KMS-11 (cell line): ENCODE results near the gene RAB40AL.

Experiments
- H2AFZ ChIP-seq: fragments of 200-600 bp; sonication (generic); 2 replicates; pipeline ENCODE4 v1.6.1; 2016; ENCODE audit warnings: antibody characterized with exemption, mixed run types, low read depth
- H3K27ac ChIP-seq: fragments of 200-600 bp; sonication (generic); 2 replicates; pipeline ENCODE4 v1.6.1; 2016; ENCODE audit warnings: mild to moderate bottlenecking, mixed run types
- H3K27me3 ChIP-seq: fragments of 200-600 bp; sonication (generic); 2 replicates; pipeline ENCODE4 v1.6.1; 2017; ENCODE audit warnings: mild to moderate bottlenecking, low read depth, mixed run types, moderate library complexity; ENCODE audit not compliant: insufficient read depth
- H3K36me3 ChIP-seq: fragments of 200-600 bp; sonication (generic); 2 replicates; pipeline ENCODE4 v1.6.1; 2017; ENCODE audit warnings: mild to moderate bottlenecking, mixed run types; ENCODE audit not compliant: insufficient read depth
- H3K4me1 ChIP-seq: fragments of 200-600 bp; sonication (generic); 2 replicates; pipeline ENCODE4 v1.6.1; 2016; ENCODE audit warnings: mild to moderate bottlenecking, low read depth, mixed run types; ENCODE audit not compliant: poor library complexity, severe bottlenecking
- H3K4me2 ChIP-seq: fragments of 200-600 bp; sonication (generic); 2 replicates; pipeline ENCODE4 v1.7.0; 2016; ENCODE audit warnings: mild to moderate bottlenecking, mixed run types
- H3K4me3 ChIP-seq: fragments of 200-600 bp; sonication (generic); IDR thresholded peaks from 2 replicates; pipeline ENCODE4 v1.6.1; 2017; ENCODE audit warnings: low read depth, low read length, mixed read lengths; ENCODE audit not compliant: insufficient read depth
- H3K79me2 ChIP-seq: fragments of 200-600 bp; sonication (generic); 2 replicates; pipeline ENCODE4 v1.6.1; 2016; ENCODE audit warnings: low read depth, mixed run types; ENCODE audit not compliant: insufficient read depth
- H3K9ac ChIP-seq: fragments of 200-600 bp; sonication (generic); 2 replicates; pipeline ENCODE4 v1.6.1; 2016; ENCODE audit warnings: mild to moderate bottlenecking, mixed run types
- H4K20me1 ChIP-seq: fragments of 200-600 bp; sonication (generic); 2 replicates; pipeline ENCODE4 v1.6.1; 2016; ENCODE audit warnings: mild to moderate bottlenecking, mixed run types; ENCODE audit not compliant: insufficient read depth
- TF ChIP-seq, protein P1 (sequence below): fragments of 200-600 bp; sonication (generic); conservative IDR thresholded peaks from 2 replicates; pipeline ENCODE4 v1.6.1; 2017; ENCODE audit warnings: low read depth, mild to moderate bottlenecking, antibody characterized with exemption, low read length, moderate library complexity, mixed read lengths

Gene RAB40AL

GRCh38 chrX:102957751-102958150 lies 20.7 kb downstream of the RAB40AL start:
- Histone ChIP-seq H4K20me1 (no peaks in the 10 kb centered on the region), H3K4me2 (no peak overlapping the region), H3K9ac (no peak overlapping the region), H3K27ac (no peak overlapping the region), H3K4me3 (no peak overlapping the region), H3K36me3 (no peaks in the 10 kb centered on the region), H3K4me1 (no peaks in the 10 kb centered on the region), H3K27me3 (no peaks in the 10 kb centered on the region), H2AFZ (no peak overlapping the region), H3K79me2 (no peaks in the 10 kb centered on the region)
- TF ChIP-seq, protein P1, sequence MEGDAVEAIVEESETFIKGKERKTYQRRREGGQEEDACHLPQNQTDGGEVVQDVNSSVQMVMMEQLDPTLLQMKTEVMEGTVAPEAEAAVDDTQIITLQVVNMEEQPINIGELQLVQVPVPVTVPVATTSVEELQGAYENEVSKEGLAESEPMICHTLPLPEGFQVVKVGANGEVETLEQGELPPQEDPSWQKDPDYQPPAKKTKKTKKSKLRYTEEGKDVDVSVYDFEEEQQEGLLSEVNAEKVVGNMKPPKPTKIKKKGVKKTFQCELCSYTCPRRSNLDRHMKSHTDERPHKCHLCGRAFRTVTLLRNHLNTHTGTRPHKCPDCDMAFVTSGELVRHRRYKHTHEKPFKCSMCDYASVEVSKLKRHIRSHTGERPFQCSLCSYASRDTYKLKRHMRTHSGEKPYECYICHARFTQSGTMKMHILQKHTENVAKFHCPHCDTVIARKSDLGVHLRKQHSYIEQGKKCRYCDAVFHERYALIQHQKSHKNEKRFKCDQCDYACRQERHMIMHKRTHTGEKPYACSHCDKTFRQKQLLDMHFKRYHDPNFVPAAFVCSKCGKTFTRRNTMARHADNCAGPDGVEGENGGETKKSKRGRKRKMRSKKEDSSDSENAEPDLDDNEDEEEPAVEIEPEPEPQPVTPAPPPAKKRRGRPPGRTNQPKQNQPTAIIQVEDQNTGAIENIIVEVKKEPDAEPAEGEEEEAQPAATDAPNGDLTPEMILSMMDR = no peak

GRCh38 chrX:102958794-102959193 lies 21.7 kb downstream of the RAB40AL start:
- Histone ChIP-seq H3K9ac (no peak overlapping the region), H3K4me1 (no peaks in the 10 kb centered on the region), H3K27ac (no peak overlapping the region), H3K27me3 (no peaks in the 10 kb centered on the region), H3K36me3 (no peaks in the 10 kb centered on the region), H2AFZ (no peak overlapping the region), H3K79me2 (no peaks in the 10 kb centered on the region), H3K4me3 (no peak overlapping the region), H3K4me2 (no peak overlapping the region), H4K20me1 (no peaks in the 10 kb centered on the region)
- TF ChIP-seq, protein P1 = no peak

DNA sequence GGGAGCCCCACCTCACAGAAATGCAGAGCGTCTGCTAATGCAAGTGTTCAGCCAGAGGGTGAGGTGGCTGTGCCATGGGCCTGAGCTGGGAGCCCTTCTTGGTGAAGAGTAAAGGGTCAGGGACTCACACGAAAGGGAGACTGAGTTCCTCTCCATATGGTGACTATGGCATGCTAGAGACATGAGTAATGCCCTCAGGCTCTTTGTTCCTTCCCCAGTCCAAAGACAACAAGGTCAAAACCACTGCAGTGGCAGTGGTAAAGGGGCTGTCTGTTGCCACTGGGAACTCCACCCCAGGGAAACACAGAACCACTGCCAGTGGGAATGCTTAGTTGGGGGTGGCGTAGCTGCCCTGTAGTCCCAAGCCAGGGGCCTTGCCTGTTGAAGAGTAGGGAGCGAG lies 22.4 kb downstream of the RAB40AL start:
- H3K4me1 ChIP-seq = no peaks in the 10 kb centered on the region
- H2AFZ ChIP-seq = no peak overlapping the region
- H4K20me1 ChIP-seq = no peaks in the 10 kb centered on the region
- no peak overlapping the region for H3K4me2 ChIP-seq
- no peaks in the 10 kb centered on the region for H3K27me3 ChIP-seq
- no peak overlapping the region for H3K4me3 ChIP-seq
- TF ChIP-seq, protein P1 = no peak
- H3K79me2 ChIP-seq = no peaks in the 10 kb centered on the region
- H3K36me3 ChIP-seq = no peaks in the 10 kb centered on the region
- no peak overlapping the region for H3K27ac ChIP-seq
- no peak overlapping the region for H3K9ac ChIP-seq

DNA sequence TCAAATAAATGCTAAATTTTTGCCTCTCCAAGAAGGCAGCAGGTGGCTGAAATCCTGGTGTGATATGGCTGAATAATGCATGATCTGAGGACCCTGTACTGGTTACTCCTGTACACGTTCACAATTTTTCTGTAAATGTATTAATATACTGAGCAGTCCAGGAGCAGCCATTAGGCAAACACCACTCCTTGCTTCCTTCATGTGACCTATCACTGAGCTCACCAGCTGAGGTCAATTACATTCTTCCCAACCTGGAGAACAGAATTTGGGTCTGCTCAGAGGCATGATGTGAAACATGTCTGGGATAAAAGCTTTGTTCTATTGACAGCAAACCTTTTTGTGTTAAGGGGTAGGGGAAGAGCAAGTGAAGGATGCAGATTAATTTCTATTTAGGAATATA lies 26.9 kb downstream of the RAB40AL start:
- no peaks in the 10 kb centered on the region for H3K4me1 ChIP-seq
- H2AFZ ChIP-seq = no peak overlapping the region
- no peak overlapping the region for H3K4me2 ChIP-seq
- no peaks in the 10 kb centered on the region for H4K20me1 ChIP-seq
- H3K36me3 ChIP-seq = no peaks in the 10 kb centered on the region
- no peak overlapping the region for H3K27ac ChIP-seq
- no peak overlapping the region for H3K9ac ChIP-seq
- TF ChIP-seq, protein P1 = no peak
- H3K79me2 ChIP-seq = no peaks in the 10 kb centered on the region
- no peaks in the 10 kb centered on the region for H3K27me3 ChIP-seq
- H3K4me3 ChIP-seq = no peak overlapping the region

DNA sequence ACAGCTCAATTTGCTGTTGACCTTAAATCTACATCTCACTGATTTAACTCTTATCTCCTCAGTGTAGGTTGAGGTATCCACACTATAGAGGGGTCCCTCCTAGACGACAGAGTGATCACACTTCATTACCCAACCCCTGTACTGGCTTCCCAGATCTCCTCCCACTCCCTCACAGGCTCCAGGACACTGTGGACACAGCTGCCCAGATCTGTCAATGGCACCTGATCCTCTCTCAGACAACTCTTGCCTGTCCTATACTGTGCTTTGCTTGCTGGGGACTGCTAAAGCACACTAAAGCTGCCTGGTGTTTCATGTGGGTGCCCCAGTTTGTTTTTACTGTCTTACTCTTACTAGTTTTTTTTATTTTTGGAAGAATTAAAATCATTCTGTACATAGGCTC lies 27.9 kb downstream of the RAB40AL start:
- Histone ChIP-seq H4K20me1 (no peaks in the 10 kb centered on the region), H3K4me2 (no peak overlapping the region), H3K9ac (no peak overlapping the region), H3K36me3 (no peaks in the 10 kb centered on the region), H3K27me3 (no peaks in the 10 kb centered on the region), H3K79me2 (no peaks in the 10 kb centered on the region), H3K4me3 (no peak overlapping the region), H3K4me1 (no peaks in the 10 kb centered on the region), H2AFZ (no peak overlapping the region), H3K27ac (no peak overlapping the region)
- TF ChIP-seq, protein P1 = no peak
